ENCODE data around the gene CPXM2. TPM values are rescaled to one million over a fixed set of nuclear protein-coding genes. Genes with fewer than 3 reads are reported as not detected.
A peak's percentile ranks its signal among the peaks of the same experiment; 100 is the strongest.

Gene CPXM2
- total and polyA plus RNA-seq, 10 of the 15 experiments (the other 5 are each of a cell fraction or from before 2014, with no cell fraction given) = 0.08 to 1.1 (median 0.58) TPM

DNA sequence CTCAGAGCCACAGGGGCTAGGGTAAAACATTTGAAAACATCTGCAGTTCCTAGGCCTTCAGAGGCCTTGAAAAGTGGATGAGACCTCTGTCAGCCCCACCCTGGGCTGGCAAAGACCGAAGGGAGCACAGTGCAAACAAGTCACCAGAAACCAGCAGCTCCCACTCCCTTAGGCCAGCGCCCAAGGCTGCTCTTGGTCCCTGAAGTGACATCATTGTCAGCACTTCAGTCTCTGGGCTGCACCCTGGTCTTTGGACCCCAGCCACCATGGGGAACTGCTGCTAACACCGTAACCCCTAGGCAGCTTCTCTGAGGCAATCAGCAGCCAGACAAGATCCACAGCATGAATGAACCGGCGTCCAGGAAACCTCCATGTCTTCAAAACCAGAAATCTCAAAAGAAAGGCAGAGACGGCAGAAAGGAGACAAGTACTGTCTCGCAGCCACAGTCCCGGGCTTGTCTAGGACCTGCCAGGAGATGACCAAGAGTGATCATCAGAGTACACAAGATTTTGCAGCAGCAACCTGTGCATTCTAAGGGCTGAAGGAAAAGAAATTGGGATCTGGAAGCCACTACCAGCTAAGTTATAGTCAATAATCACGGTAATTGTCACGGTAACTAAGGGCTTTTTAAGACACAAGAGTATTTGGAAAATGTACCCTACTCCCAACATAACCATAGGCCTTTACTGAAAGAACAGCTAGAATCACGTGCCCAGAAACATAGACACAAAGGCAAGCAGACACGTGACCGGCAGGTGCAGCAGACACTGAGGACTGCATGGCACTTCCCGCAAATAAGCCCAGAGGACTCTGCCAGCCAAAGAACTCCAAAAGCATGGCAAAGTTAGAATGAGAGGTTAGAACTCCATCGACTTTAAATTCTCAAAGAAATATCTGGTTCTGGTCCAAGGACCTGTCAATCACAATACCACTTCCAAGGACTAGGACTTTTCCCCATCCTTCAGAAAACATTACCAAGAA is 23.3 kb downstream of the CPXM2 start:
- ATAC-seq (no peak), FAIRE-seq (no peak), DNase-seq (ENCODE audit: low read depth, low spot score) (no peak)
- ChIA-PET POLR2A (no interaction called here), CTCF (interaction anchor here (0.6 to 1.4 kb wide), 3 partner anchors 33 to 1490 kb away, joined by 4 to 6 read pairs (median 4); no protein-coding TSS in a partner anchor), SMC1A (ENCODE audit: uncharacterized antibody, unreplicated experiment) (interaction anchor here (1.0 to 1.3 kb wide), 2 partner anchors 32 to 200 kb away, joined by 3 to 4 read pairs; no protein-coding TSS in a partner anchor), RAD21 (ENCODE audit: unreplicated experiment) (no interaction called here)
- Histone ChIP-seq H2AFZ (ENCODE audit: control insufficient read depth, low read depth, low read length) (no peak overlapping the region), H3K79me2 (ENCODE audit: control insufficient read depth, insufficient read depth, low read length) (no peaks in the 10 kb centered on the region), H3K9me3 (replicated peaks; ENCODE audit: control insufficient read depth, insufficient read depth, low read length) (no peaks in the 10 kb centered on the region), H3K36me3 (ENCODE audit: control insufficient read depth in 2 of 2, insufficient read depth in 2 of 2, low read length in 1 of 2) (no peaks in the 10 kb centered on the region), H3K27me3 (replicated peaks in 1 of 2; ENCODE audit: control insufficient read depth in 2 of 2, insufficient read depth in 2 of 2, low read length in 1 of 2) (peaks cover under 1 to 2% of the 10 kb centered on the region in 2 experiments; a peak in 3 of 4 replicates), H3K4me2 (ENCODE audit: control insufficient read depth, insufficient read depth) (no peak overlapping the region), H4K20me1 (ENCODE audit: control insufficient read depth, insufficient read depth) (no peaks in the 10 kb centered on the region), H3K4me3 (no peak overlapping the region), H3K27ac (ENCODE audit: control insufficient read depth, insufficient read depth) (no peak overlapping the region), H3K9ac (ENCODE audit: control insufficient read depth, insufficient read depth, low read length) (no peak overlapping the region), H3K4me1 (ENCODE audit: control insufficient read depth, insufficient read depth, low read length) (no peaks in the 10 kb centered on the region)
- intact Hi-C loops (cut with micrococcal nuclease; ENCODE audit: unreplicated experiment) = no loop called here
- no TSS peak for BruUV-seq (replicated peaks)
- WGBS (ENCODE audit: insufficient coverage, insufficient replicate concordance, low lambda C conversion rate, missing lambda C conversion rate) = 30% methylated on average over 15 of the region's 15 CpGs
- in situ Hi-C loops (cut with MboI) = no loop called here
- no peak for TF ChIP-seq FOXM1 (IDR thresholded peaks at IDR 0.05; ENCODE audit: low read depth, low read length)
- no peak for TF ChIP-seq MXI1 (IDR thresholded peaks at IDR 0.05; ENCODE audit: low read depth, low read length)
- no peak for TF ChIP-seq SREBF2 (IDR thresholded peaks at IDR 0.05; ENCODE audit: low read length)
- TF ChIP-seq NRF1 (conservative IDR thresholded peaks at IDR 0.05; ENCODE audit: low read depth, low read length) = no peak
- peak; percentile 19; the same call in 1 of the 2 replicates for TF ChIP-seq RAD51 (IDR thresholded peaks at IDR 0.05)
- TF ChIP-seq, protein P1, sequence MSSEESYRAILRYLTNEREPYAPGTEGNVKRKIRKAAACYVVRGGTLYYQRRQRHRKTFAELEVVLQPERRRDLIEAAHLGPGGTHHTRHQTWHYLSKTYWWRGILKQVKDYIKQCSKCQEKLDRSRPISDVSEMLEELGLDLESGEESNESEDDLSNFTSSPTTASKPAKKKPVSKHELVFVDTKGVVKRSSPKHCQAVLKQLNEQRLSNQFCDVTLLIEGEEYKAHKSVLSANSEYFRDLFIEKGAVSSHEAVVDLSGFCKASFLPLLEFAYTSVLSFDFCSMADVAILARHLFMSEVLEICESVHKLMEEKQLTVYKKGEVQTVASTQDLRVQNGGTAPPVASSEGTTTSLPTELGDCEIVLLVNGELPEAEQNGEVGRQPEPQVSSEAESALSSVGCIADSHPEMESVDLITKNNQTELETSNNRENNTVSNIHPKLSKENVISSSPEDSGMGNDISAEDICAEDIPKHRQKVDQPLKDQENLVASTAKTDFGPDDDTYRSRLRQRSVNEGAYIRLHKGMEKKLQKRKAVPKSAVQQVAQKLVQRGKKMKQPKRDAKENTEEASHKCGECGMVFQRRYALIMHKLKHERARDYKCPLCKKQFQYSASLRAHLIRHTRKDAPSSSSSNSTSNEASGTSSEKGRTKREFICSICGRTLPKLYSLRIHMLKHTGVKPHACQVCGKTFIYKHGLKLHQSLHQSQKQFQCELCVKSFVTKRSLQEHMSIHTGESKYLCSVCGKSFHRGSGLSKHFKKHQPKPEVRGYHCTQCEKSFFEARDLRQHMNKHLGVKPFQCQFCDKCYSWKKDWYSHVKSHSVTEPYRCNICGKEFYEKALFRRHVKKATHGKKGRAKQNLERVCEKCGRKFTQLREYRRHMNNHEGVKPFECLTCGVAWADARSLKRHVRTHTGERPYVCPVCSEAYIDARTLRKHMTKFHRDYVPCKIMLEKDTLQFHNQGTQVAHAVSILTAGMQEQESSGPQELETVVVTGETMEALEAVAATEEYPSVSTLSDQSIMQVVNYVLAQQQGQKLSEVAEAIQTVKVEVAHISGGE (CRISPR knock-in tag; IDR thresholded peaks at IDR 0.05) = no peak
- TF ChIP-seq PAX8 (IDR thresholded peaks at IDR 0.05) = no peak
- no peak for TF ChIP-seq STAT1 (conservative IDR thresholded peaks at IDR 0.05)
- TF ChIP-seq TCF12 (IDR thresholded peaks at IDR 0.05; ENCODE audit: low read depth, low read length) = no peak
- no peak for TF ChIP-seq MTA3 (IDR thresholded peaks at IDR 0.05; ENCODE audit: borderline replicate concordance, low read length)
- 0 out of 4 replicates have a peak, but pooled peaks of 1 of the 2 experiments have one; percentile 26 for TF ChIP-seq BHLHE40 (IDR thresholded peaks at IDR 0.05; ENCODE audit: borderline replicate concordance in 1 of 2, low read depth in 2 of 2, low read length in 1 of 2)
- TF ChIP-seq CTCF (IDR thresholded peaks at IDR 0.05 in 2 of 3, conservative IDR thresholded peaks at IDR 0.05 in 1 of 3; ENCODE audit: control insufficient read depth in 2 of 3, extremely low read depth in 1 of 3, insufficient read depth in 1 of 3, low read depth in 3 of 3, low read length in 3 of 3) = no peak
- TF ChIP-seq POLR2A (IDR thresholded peaks at IDR 0.05; ENCODE audit: low read depth, low read length) = no peak
- TF ChIP-seq E2F8 (IDR thresholded peaks at IDR 0.05; ENCODE audit: low read depth, partially characterized antibody) = no peak
- TF ChIP-seq HDAC6 (IDR thresholded peaks at IDR 0.05; ENCODE audit: unreplicated experiment) = no peak
